GM23338 (cell line): ENCODE results near the gene FAM47B. TPM values are rescaled to one million over a fixed set of nuclear protein-coding genes. Genes with fewer than 3 reads are reported as not detected.

Experiments used
- ATAC-seq: fragments of 200-7000 bp; cut with Tn5 transposase; 3 replicates; pipeline ENCODE4 v1.9.1; 2020
- DNase-seq: peaks from one replicate; pipeline ENCODE4 v3.0.0-alpha.2; 2015; ENCODE audit warnings: low spot score
- H2AFZ ChIP-seq: fragments of 200-600 bp; sonication (generic); 2 replicates; pipeline ENCODE4 v1.8.0; 2016; ENCODE audit warnings: antibody characterized with exemption, mild to moderate bottlenecking, moderate library complexity
- H3F3A ChIP-seq: fragments of 200-600 bp; sonication (generic); replicated peaks from 2 replicates; pipeline ENCODE4 v1.8.0; 2017; ENCODE audit warnings: antibody characterized with exemption, mixed run types, low read depth
- H3K27ac ChIP-seq: fragments of 200-600 bp; sonication (generic); 2 replicates; pipeline ENCODE4 v1.6.1; 2016; ENCODE audit warnings: low read depth
- H3K27me3 ChIP-seq: fragments of 200-600 bp; sonication (generic); 2 replicates; pipeline ENCODE4 v1.8.0; 2016; ENCODE audit warnings: mild to moderate bottlenecking, mixed run types, moderate library complexity; ENCODE audit not compliant: insufficient read depth
- H3K36me3 ChIP-seq: fragments of 200-600 bp; sonication (generic); 2 replicates; pipeline ENCODE4 v1.8.0; 2016; ENCODE audit warnings: mild to moderate bottlenecking; ENCODE audit not compliant: insufficient read depth
- H3K4me1 ChIP-seq: fragments of 200-600 bp; sonication (generic); 2 replicates; pipeline ENCODE4 v1.8.0; 2016; ENCODE audit warnings: mild to moderate bottlenecking, moderate library complexity; ENCODE audit not compliant: insufficient read depth
- H3K4me2 ChIP-seq: fragments of 200-600 bp; sonication (generic); 2 replicates; pipeline ENCODE4 v1.7.1; 2017; ENCODE audit warnings: mixed run types
- H3K4me3 ChIP-seq: fragments of 200-600 bp; sonication (generic); 2 replicates; pipeline ENCODE4 v1.6.1; 2016; ENCODE audit warnings: mixed run types
- H3K79me2 ChIP-seq: fragments of 200-600 bp; sonication (generic); replicated peaks from 2 replicates; pipeline ENCODE4 v1.8.0; 2017; ENCODE audit warnings: mild to moderate bottlenecking; ENCODE audit not compliant: insufficient read depth
- H3K9me2 ChIP-seq: fragments of 200-600 bp; sonication (generic); 2 replicates; pipeline ENCODE4 v1.8.0; 2017; ENCODE audit not compliant: insufficient read depth
- H4K20me1 ChIP-seq: fragments of 200-600 bp; sonication (generic); replicated peaks from 2 replicates; pipeline ENCODE4 v1.8.0; 2017; ENCODE audit warnings: mild to moderate bottlenecking; ENCODE audit not compliant: insufficient read depth
- H3K27ac Mint-ChIP-seq: 2 replicates; pipeline ENCODE4 v1.8.0; 2020; ENCODE audit warnings: inconsistent platforms, mild to moderate bottlenecking, moderate library complexity, mixed read lengths
- H3K27me3 Mint-ChIP-seq: 3 replicates; pipeline ENCODE4 v1.8.0; 2022; ENCODE audit warnings: low read depth, mild to moderate bottlenecking, moderate library complexity, mixed read lengths, inconsistent platforms; ENCODE audit not compliant: insufficient read depth, poor library complexity
- H3K36me3 Mint-ChIP-seq: 3 replicates; pipeline ENCODE4 v1.8.0; 2021; ENCODE audit warnings: low read depth, mild to moderate bottlenecking, inconsistent platforms, moderate library complexity, mixed read lengths
- H3K4me1 Mint-ChIP-seq: 3 replicates; pipeline ENCODE4 v1.8.0; 2020; ENCODE audit warnings: mild to moderate bottlenecking, inconsistent platforms, mixed read lengths
- H3K4me3 Mint-ChIP-seq: 3 replicates; pipeline ENCODE4 v1.8.0; 2021; ENCODE audit warnings: moderate library complexity, mild to moderate bottlenecking, inconsistent platforms, mixed read lengths
- H3K9me3 Mint-ChIP-seq: 3 replicates; pipeline ENCODE4 v1.8.0; 2020; ENCODE audit warnings: moderate library complexity, mild to moderate bottlenecking, inconsistent platforms, mixed read lengths
- CREB1 ChIP-seq: fragments of 250-450 bp; sonication (Bioruptor Pico); IDR thresholded peaks from 2 replicates; pipeline ENCODE4 v1.5.0; 2020; ENCODE audit warnings: low read depth, mild to moderate bottlenecking, moderate library complexity
- EZH2phosphoT487 ChIP-seq: fragments of 200-600 bp; sonication (generic); IDR thresholded peaks from one replicate; pipeline ENCODE4 v1.8.1; 2018; ENCODE audit warnings: antibody characterized with exemption; ENCODE audit not compliant: unreplicated experiment
- JUNB ChIP-seq: IDR thresholded peaks from one replicate; pipeline ENCODE4 v1.6.1; 2016; ENCODE audit warnings: antibody characterized with exemption; ENCODE audit not compliant: unreplicated experiment
- NANOG ChIP-seq: IDR thresholded peaks from 2 replicates; pipeline ENCODE4 v1.6.1; 2016; ENCODE audit warnings: antibody characterized with exemption, borderline replicate concordance
- POLR2AphosphoS5 ChIP-seq: IDR thresholded peaks from 2 replicates; pipeline ENCODE4 v1.6.1; 2016; ENCODE audit warnings: antibody characterized with exemption, low read depth
- ZNF114 ChIP-seq: fragments of 250-450 bp; sonication (Bioruptor Pico); IDR thresholded peaks from 2 replicates; pipeline ENCODE4 v1.5.0; 2020; ENCODE audit warnings: mild to moderate bottlenecking, moderate library complexity
- ZNF331 ChIP-seq: fragments of 250-450 bp; sonication (Bioruptor Pico); IDR thresholded peaks from 2 replicates; pipeline ENCODE4 v1.5.0; 2020; ENCODE audit warnings: low read depth, mild to moderate bottlenecking, moderate library complexity
- polyA plus RNA-seq: library from polyadenylated mRNA; unstranded; fragments of >200 nt; fragmentation: Nextera tagmentation; extraction: Ambion mirVana; gene quantifications from 2 replicates; pipeline ENCODE4 v1.2.1, GENCODE V29; 2016
- total RNA-seq: library from RNA; depleted of rRNA; stranded (reverse); fragments of >200 nt; shearing (Covaris generic); gene quantifications from 2 replicates; pipeline ENCODE4 v1.2.3, GENCODE V29; 2014
- TF ChIP-seq, protein P1 (sequence below), 2 experiments: fragments of 200-600 bp in 1 of 2; sonication (generic) in 1 of 2; conservative IDR thresholded peaks; 2 replicates each; pipeline versions ENCODE4 v1.5.1 to v1.6.1; 2016 to 2017; ENCODE audit warnings: antibody characterized with exemption in 2 of 2, low read depth in 2 of 2, mild to moderate bottlenecking in 2 of 2, moderate library complexity in 1 of 2
- TF ChIP-seq, protein P2 (sequence below): IDR thresholded peaks from one replicate; pipeline ENCODE4 v1.6.1; 2018; ENCODE audit warnings: antibody characterized with exemption; ENCODE audit not compliant: unreplicated experiment
- TF ChIP-seq, protein P3 (sequence below): fragments of 250-450 bp; sonication (Bioruptor Pico); IDR thresholded peaks from 2 replicates; pipeline ENCODE4 v1.5.0; 2020; ENCODE audit warnings: mild to moderate bottlenecking, moderate library complexity
- TF ChIP-seq, protein P4 (sequence below): IDR thresholded peaks from 2 replicates; pipeline ENCODE4 v1.6.1; 2016; ENCODE audit warnings: antibody characterized with exemption

FAM47B gene
- total and polyA plus RNA-seq, 2 experiments from 2014 or later, result not detected

DNA sequence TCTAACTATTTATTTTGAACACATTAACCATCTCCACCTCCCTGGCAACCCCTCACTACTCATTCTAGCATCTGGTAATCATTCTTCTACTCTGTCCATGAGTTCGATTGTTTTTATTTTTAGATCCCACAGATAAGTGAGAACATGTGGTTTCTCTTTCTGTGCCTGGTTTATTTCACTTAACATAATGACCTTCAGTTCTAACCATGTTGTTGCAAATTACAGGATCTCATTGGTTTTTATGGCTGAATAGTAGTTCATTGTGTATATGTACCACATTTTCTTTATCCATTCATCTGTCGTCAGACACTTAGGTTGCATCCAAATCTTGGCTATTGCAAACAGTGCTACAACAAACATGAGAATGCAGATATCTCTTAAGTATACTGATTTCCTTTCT, 33.4 kb upstream of the FAM47B start (continued):
- TF ChIP-seq, protein P1, sequence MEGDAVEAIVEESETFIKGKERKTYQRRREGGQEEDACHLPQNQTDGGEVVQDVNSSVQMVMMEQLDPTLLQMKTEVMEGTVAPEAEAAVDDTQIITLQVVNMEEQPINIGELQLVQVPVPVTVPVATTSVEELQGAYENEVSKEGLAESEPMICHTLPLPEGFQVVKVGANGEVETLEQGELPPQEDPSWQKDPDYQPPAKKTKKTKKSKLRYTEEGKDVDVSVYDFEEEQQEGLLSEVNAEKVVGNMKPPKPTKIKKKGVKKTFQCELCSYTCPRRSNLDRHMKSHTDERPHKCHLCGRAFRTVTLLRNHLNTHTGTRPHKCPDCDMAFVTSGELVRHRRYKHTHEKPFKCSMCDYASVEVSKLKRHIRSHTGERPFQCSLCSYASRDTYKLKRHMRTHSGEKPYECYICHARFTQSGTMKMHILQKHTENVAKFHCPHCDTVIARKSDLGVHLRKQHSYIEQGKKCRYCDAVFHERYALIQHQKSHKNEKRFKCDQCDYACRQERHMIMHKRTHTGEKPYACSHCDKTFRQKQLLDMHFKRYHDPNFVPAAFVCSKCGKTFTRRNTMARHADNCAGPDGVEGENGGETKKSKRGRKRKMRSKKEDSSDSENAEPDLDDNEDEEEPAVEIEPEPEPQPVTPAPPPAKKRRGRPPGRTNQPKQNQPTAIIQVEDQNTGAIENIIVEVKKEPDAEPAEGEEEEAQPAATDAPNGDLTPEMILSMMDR (conservative IDR thresholded peaks at IDR 0.05; ENCODE audit: low read depth in 2 of 2), result no peak
- TF ChIP-seq ZNF331 (CRISPR knock-in tag), result no peak

DNA sequence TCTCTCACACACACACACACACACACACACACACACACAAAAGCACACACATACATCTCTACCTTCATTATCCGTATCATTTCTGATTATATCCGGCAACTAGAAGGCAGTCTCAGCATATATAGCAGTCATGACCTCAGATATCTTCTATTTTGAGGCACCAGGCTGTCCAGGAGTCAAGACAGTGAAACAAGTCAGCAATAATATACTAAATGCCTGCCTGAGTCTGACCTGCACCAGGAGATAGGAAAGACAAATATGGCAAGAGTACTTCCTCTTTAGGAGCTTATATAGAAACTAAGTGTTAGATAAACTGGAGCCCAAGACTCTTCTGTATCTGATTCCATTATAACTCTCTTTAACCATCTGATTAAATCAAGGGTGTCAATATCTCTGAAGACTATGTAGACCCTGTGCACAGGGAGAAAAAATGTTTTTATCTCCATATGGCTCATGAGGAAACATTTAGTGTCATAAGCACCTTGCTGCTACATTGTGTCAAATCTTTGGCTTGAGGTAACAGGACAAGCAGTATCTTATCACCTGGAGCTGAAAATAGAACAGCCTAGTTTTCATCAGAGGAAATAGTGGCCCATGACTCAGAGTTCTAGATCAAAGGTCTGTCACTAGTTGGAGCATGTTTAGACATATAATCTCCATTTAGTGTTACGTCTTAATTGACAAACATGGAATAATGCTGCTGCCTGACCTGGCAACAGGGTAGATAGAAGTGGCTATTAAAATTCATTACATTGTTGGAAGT, 27.0 kb upstream of the FAM47B start:
- H3K36me3 ChIP-seq, result no peaks in the 10 kb centered on the region
- Mint-ChIP-seq H3K36me3 (no peaks in the 10 kb centered on the region), H3K27ac (no peak overlapping the region), H3K4me1 (no peaks in the 10 kb centered on the region), H3K4me3 (no peak overlapping the region), H3K27me3 (peaks cover 2% of the 10 kb centered on the region), H3K9me3 (no peaks in the 10 kb centered on the region; the same call in 2 of the 3 replicates)
- H3K9me2 ChIP-seq, result no peaks in the 10 kb centered on the region
- no peak overlapping the region for H3K4me2 ChIP-seq
- no peaks in the 10 kb centered on the region for H4K20me1 ChIP-seq
- H3K27ac ChIP-seq, result no peak overlapping the region
- no peak overlapping the region for H2AFZ ChIP-seq
- no peaks in the 10 kb centered on the region for H3K4me1 ChIP-seq
- no peaks in the 10 kb centered on the region for H3K27me3 ChIP-seq
- no peaks in the 10 kb centered on the region for H3F3A ChIP-seq
- DNase-seq (no peak), ATAC-seq (no peak)
- H3K4me3 ChIP-seq, result no peak overlapping the region
- H3K79me2 ChIP-seq, result no peaks in the 10 kb centered on the region
- TF ChIP-seq POLR2AphosphoS5, result no peak
- TF ChIP-seq, protein P2, sequence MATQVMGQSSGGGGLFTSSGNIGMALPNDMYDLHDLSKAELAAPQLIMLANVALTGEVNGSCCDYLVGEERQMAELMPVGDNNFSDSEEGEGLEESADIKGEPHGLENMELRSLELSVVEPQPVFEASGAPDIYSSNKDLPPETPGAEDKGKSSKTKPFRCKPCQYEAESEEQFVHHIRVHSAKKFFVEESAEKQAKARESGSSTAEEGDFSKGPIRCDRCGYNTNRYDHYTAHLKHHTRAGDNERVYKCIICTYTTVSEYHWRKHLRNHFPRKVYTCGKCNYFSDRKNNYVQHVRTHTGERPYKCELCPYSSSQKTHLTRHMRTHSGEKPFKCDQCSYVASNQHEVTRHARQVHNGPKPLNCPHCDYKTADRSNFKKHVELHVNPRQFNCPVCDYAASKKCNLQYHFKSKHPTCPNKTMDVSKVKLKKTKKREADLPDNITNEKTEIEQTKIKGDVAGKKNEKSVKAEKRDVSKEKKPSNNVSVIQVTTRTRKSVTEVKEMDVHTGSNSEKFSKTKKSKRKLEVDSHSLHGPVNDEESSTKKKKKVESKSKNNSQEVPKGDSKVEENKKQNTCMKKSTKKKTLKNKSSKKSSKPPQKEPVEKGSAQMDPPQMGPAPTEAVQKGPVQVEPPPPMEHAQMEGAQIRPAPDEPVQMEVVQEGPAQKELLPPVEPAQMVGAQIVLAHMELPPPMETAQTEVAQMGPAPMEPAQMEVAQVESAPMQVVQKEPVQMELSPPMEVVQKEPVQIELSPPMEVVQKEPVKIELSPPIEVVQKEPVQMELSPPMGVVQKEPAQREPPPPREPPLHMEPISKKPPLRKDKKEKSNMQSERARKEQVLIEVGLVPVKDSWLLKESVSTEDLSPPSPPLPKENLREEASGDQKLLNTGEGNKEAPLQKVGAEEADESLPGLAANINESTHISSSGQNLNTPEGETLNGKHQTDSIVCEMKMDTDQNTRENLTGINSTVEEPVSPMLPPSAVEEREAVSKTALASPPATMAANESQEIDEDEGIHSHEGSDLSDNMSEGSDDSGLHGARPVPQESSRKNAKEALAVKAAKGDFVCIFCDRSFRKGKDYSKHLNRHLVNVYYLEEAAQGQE, result no peak
- TF ChIP-seq EZH2phosphoT487, result no peak
- TF ChIP-seq, protein P3, sequence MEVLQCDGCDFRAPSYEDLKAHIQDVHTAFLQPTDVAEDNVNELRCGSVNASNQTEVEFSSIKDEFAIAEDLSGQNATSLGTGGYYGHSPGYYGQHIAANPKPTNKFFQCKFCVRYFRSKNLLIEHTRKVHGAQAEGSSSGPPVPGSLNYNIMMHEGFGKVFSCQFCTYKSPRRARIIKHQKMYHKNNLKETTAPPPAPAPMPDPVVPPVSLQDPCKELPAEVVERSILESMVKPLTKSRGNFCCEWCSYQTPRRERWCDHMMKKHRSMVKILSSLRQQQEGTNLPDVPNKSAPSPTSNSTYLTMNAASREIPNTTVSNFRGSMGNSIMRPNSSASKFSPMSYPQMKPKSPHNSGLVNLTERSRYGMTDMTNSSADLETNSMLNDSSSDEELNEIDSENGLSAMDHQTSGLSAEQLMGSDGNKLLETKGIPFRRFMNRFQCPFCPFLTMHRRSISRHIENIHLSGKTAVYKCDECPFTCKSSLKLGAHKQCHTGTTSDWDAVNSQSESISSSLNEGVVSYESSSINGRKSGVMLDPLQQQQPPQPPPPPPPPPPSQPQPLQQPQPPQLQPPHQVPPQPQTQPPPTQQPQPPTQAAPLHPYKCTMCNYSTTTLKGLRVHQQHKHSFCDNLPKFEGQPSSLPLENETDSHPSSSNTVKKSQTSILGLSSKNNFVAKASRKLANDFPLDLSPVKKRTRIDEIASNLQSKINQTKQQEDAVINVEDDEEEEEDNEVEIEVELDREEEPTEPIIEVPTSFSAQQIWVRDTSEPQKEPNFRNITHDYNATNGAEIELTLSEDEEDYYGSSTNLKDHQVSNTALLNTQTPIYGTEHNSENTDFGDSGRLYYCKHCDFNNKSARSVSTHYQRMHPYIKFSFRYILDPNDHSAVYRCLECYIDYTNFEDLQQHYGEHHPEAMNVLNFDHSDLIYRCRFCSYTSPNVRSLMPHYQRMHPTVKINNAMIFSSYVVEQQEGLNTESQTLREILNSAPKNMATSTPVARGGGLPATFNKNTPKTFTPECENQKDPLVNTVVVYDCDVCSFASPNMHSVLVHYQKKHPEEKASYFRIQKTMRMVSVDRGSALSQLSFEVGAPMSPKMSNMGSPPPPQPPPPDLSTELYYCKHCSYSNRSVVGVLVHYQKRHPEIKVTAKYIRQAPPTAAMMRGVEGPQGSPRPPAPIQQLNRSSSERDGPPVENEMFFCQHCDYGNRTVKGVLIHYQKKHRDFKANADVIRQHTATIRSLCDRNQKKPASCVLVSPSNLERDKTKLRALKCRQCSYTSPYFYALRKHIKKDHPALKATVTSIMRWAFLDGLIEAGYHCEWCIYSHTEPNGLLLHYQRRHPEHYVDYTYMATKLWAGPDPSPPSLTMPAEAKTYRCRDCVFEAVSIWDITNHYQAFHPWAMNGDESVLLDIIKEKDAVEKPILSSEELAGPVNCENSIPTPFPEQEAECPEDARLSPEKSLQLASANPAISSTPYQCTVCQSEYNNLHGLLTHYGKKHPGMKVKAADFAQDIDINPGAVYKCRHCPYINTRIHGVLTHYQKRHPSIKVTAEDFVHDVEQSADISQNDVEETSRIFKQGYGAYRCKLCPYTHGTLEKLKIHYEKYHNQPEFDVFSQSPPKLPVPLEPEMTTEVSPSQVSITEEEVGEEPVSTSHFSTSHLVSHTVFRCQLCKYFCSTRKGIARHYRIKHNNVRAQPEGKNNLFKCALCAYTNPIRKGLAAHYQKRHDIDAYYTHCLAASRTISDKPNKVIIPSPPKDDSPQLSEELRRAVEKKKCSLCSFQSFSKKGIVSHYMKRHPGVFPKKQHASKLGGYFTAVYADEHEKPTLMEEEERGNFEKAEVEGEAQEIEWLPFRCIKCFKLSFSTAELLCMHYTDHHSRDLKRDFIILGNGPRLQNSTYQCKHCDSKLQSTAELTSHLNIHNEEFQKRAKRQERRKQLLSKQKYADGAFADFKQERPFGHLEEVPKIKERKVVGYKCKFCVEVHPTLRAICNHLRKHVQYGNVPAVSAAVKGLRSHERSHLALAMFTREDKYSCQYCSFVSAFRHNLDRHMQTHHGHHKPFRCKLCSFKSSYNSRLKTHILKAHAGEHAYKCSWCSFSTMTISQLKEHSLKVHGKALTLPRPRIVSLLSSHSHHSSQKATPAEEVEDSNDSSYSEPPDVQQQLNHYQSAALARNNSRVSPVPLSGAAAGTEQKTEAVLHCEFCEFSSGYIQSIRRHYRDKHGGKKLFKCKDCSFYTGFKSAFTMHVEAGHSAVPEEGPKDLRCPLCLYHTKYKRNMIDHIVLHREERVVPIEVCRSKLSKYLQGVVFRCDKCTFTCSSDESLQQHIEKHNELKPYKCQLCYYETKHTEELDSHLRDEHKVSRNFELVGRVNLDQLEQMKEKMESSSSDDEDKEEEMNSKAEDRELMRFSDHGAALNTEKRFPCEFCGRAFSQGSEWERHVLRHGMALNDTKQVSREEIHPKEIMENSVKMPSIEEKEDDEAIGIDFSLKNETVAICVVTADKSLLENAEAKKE (CRISPR knock-in tag), result no peak
- TF ChIP-seq, protein P4, sequence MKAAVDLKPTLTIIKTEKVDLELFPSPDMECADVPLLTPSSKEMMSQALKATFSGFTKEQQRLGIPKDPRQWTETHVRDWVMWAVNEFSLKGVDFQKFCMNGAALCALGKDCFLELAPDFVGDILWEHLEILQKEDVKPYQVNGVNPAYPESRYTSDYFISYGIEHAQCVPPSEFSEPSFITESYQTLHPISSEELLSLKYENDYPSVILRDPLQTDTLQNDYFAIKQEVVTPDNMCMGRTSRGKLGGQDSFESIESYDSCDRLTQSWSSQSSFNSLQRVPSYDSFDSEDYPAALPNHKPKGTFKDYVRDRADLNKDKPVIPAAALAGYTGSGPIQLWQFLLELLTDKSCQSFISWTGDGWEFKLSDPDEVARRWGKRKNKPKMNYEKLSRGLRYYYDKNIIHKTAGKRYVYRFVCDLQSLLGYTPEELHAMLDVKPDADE, result no peak
- TF ChIP-seq NANOG, result no peak
- no peak for TF ChIP-seq JUNB
- TF ChIP-seq ZNF114 (CRISPR knock-in tag), result no peak
- TF ChIP-seq CREB1 (CRISPR knock-in tag), result no peak
- TF ChIP-seq ZNF331 (CRISPR knock-in tag), result no peak
